ENCODE data around the gene RPS23. TPM values are rescaled to one million over a fixed set of nuclear protein-coding genes. Genes with fewer than 3 reads are reported as not detected.

The RPS23 gene
- polyA plus RNA-seq, 3 donors, result 1,708 to 6,067 (median 4,242) TPM

GRCh38 chr5:82265047-82265446 lies 13.1 kb downstream of the RPS23 start:
- no peak overlapping the region for H3K27ac ChIP-seq (ENCODE audit: low read depth, low read length)
- 55 to 80% (median 57%) methylated on average over 4 of the region's 4 CpGs for WGBS, 3 donors

GRCh38 chr5:82259172-82259800 lies 18.9 kb downstream of the RPS23 start:
- WGBS, 3 donors, result 74 to 87% (median 85%) methylated on average over 3 of the region's 3 CpGs
- no peak overlapping the region for H3K27ac ChIP-seq (ENCODE audit: low read depth, low read length)

GRCh38 chr5:82257729-82258128 lies 20.4 kb downstream of the RPS23 start:
- H3K27ac ChIP-seq (ENCODE audit: low read depth, low read length), result no peak overlapping the region
- 62 to 94% (median 79%) methylated on average over 3 of the region's 3 CpGs for WGBS, 3 donors

GRCh38 chr5:82257247-82257646 lies 20.9 kb downstream of the RPS23 start:
- H3K27ac ChIP-seq (ENCODE audit: low read depth, low read length), result no peak overlapping the region
- WGBS, 3 donors, result 89 to 98% (median 92%) methylated on average over 2 of the region's 2 CpGs

GRCh38 chr5:82255844-82256243 lies 22.3 kb downstream of the RPS23 start:
- H3K27ac ChIP-seq (ENCODE audit: low read depth, low read length), result no peak overlapping the region
- 56 to 80% (median 67%) methylated on average over 1 of the region's 1 CpG for WGBS, 3 donors

- H3K27ac ChIP-seq (ENCODE audit: low read depth, low read length), result no peak overlapping the region
Observed at GRCh38 chr5:82252744-82253143, 25.4 kb downstream of the RPS23 start.

GRCh38 chr5:82246960-82247574 lies 31.1 kb downstream of the RPS23 start:
- H3K27ac ChIP-seq (ENCODE audit: low read depth, low read length), result no peak overlapping the region
- WGBS, 3 donors, result 94 to 100% (median 96%) methylated on average over 1 of the region's 1 CpG

- no peak overlapping the region for H3K27ac ChIP-seq (ENCODE audit: low read depth, low read length)
- 55 to 78% (median 74%) methylated on average over 6 of the region's 6 CpGs for WGBS, 3 donors
Observed at GRCh38 chr5:82244854-82245635, 33.1 kb downstream of the RPS23 start.

- WGBS, 3 donors, result 97 to 100% (median 98%) methylated on average over 2 of the region's 2 CpGs
- H3K27ac ChIP-seq (ENCODE audit: low read depth, low read length), result no peak overlapping the region
Observed at GRCh38 chr5:82244151-82244550, 34.0 kb downstream of the RPS23 start.

GRCh38 chr5:82234885-82235284 lies 43.3 kb downstream of the RPS23 start:
- WGBS, 3 donors, result 67 to 77% (median 72%) methylated on average over 5 of the region's 5 CpGs
- H3K27ac ChIP-seq (ENCODE audit: low read depth, low read length), result no peak overlapping the region

- 22 to 29% (median 26%) methylated on average over 7 of the region's 7 CpGs for WGBS, 3 donors
- H3K27ac ChIP-seq (ENCODE audit: low read depth, low read length), result no peak overlapping the region
Observed at GRCh38 chr5:82225525-82226172, 52.5 kb downstream of the RPS23 start.

Measured in adipose tissue (tissue), 3 donors.